ENCODE results near the gene CALCOCO1. TPM values are rescaled to one million over a fixed set of nuclear protein-coding genes. Genes with fewer than 3 reads are reported as not detected.
A peak's percentile ranks its signal among the peaks of the same experiment; 100 is the strongest.

Gene CALCOCO1
- total RNA-seq (100 to 1,000 TPM in 1 of 2 donors, 10 to 100 TPM in 1; 74.8 to 186 TPM), polyA plus RNA-seq (ENCODE audit: insufficient read length in 6 of 6) (100 to 1,000 TPM; 112 to 161 (median 134) TPM)
- long read RNA-seq, donor 1, transcript CALCOCO1-218 (15 exons, 2,291 nt): major isoform, 11 of 43 reads
- long read RNA-seq, donor 1, partial matches to known transcripts: 29 of 43 reads
- long read RNA-seq, donor 1, other reads (novel, unspliced or antisense): 0 of 43 reads
- long read RNA-seq, donor 2, partial matches to known transcripts: 10 of 17 reads
- long read RNA-seq, donor 2, other reads (novel, unspliced or antisense): 0 of 17 reads
- long read RNA-seq, donor 3, transcript CALCOCO1-218 (15 exons, 2,291 nt): major isoform, 9 of 19 reads
- long read RNA-seq, donor 3, partial matches to known transcripts: 5 of 19 reads
- long read RNA-seq, donor 3, other reads (novel, unspliced or antisense): 0 of 19 reads
- long read RNA-seq, donor 4, partial matches to known transcripts: 3 of 4 reads
- long read RNA-seq, donor 4, other reads (novel, unspliced or antisense): 1 of 4 reads
- long read RNA-seq, donor 5, partial matches to known transcripts: 25 of 35 reads
- long read RNA-seq, donor 5, other reads (novel, unspliced or antisense): 0 of 35 reads
- long read RNA-seq, donor 6, transcript CALCOCO1-218 (15 exons, 2,291 nt): major isoform, 10 of 89 reads
- long read RNA-seq, donor 6, partial matches to known transcripts: 73 of 89 reads
- long read RNA-seq, donor 6, other reads (novel, unspliced or antisense): 0 of 89 reads
- long read RNA-seq, donor 7, transcript CALCOCO1-218 (15 exons, 2,291 nt): major isoform, 13 of 14 reads
- long read RNA-seq, donor 7, partial matches to known transcripts: 0 of 14 reads
- long read RNA-seq, donor 7, other reads (novel, unspliced or antisense): 0 of 14 reads
- long read RNA-seq, donor 8, transcript CALCOCO1-218 (15 exons, 2,291 nt): major isoform, 8 of 17 reads
- long read RNA-seq, donor 8, partial matches to known transcripts: 7 of 17 reads
- long read RNA-seq, donor 8, other reads (novel, unspliced or antisense): 0 of 17 reads
- long read RNA-seq, donor 9: 0 reads
- long read RNA-seq, donor 10, partial matches to known transcripts: 1 of 4 reads
- long read RNA-seq, donor 10, other reads (novel, unspliced or antisense): 0 of 4 reads
- long read RNA-seq, donor 11, transcript CALCOCO1-218 (15 exons, 2,291 nt): major isoform, 5 of 17 reads
- long read RNA-seq, donor 11, partial matches to known transcripts: 8 of 17 reads
- long read RNA-seq, donor 11, other reads (novel, unspliced or antisense): 0 of 17 reads
- long read RNA-seq, donor 12, transcript CALCOCO1-218 (15 exons, 2,291 nt): major isoform, 6 of 17 reads
- long read RNA-seq, donor 12, partial matches to known transcripts: 6 of 17 reads
- long read RNA-seq, donor 12, other reads (novel, unspliced or antisense): 0 of 17 reads

DNA sequence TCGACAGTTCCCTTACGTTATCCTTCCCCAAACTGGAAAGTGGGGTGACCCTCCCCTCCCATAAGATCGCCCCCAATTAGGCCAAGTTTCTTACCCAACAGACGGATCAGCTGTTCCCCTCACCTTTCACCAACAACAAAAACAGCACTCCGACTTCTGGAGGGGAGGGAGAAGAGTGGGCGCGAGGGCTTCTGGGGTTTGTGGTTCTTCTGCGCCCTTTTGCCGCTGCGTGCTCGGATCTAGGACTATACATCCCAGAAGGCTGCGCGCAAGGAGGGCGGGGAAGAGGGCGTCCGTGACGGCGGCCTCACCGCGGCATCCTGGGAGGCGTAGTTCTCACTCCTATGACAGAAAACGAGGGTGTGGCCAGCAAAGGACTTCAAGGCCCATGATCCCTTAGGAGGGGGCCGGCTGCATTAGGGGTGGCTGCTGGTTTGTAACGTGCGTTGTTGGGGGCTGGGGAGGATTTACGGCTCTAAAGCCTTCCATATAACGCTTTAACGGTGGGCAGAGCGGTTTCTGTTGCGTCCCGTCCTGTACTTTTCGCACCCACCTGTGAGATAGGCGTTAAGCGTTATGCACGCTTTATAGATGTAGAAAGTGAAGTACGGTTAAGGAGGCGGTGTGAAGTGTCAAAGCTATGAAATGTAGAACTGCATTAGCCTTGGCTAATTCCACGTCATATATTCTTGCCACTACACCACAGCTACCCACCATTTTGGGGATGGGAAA lies at the start of gene CALCOCO1:
TSS of gene CALCOCO1 (minus strand) at position 143 of the 732 bp plus-strand sequence. CDS start 2,210 bp downstream, outside the sequence.
- peak within 1 kb of the TSS; percentile 67 to 76 for H3K4me3 ChIP-seq
- H3K36me3 ChIP-seq: peaks cover 0 to 26% of the 10 kb centered on the region in 2 donors
- intact Hi-C loops (cut with DNase I): no loop called here
- H3K9me3 ChIP-seq: no peaks in the 10 kb centered on the region
- no peak for TF ChIP-seq CTCF (IDR thresholded peaks at IDR 0.05)
- ATAC-seq (peak; percentile 97), DNase-seq (peak; percentile 97 to 99 (median 98))
- peak within 1 kb of the TSS; percentile 73 to 79 for H3K27ac ChIP-seq
- H3K4me1 ChIP-seq: peaks cover 8 to 25% of the 10 kb centered on the region in 2 donors
- peaks cover 0 to 2% of the 10 kb centered on the region in 2 donors for H3K27me3 ChIP-seq

DNA sequence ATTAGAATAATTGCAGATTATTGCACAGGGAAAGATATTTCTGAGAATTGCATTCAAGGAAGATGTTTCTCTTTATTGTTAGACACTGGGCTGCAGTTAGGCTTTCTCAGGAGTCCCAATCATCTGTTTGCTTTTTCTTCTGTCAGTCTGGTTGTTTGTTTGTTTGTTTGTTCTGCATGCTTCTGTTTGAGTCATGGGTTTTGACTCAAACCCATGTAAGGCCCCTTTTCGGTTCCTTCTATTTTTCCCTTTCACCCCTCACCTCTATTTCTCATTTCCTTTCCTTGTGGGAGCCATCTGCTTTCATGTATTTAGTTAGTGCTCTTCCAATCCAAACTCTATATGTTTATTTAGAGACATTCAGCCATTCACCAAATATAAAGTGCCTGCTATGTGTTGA lies 49.6 kb upstream of the CALCOCO1 start:
- intact Hi-C loops (cut with DNase I): no loop called here
- H3K27ac ChIP-seq: no peak overlapping the region
- peaks cover 0 to 44% of the 10 kb centered on the region in 2 donors for H3K27me3 ChIP-seq
- H3K4me3 ChIP-seq: no peak overlapping the region
- H3K4me1 ChIP-seq: no peaks in the 10 kb centered on the region
- ATAC-seq (no peak), DNase-seq (no peak)
- TF ChIP-seq CTCF (IDR thresholded peaks at IDR 0.05): no peak
- H3K36me3 ChIP-seq: no peaks in the 10 kb centered on the region
- H3K9me3 ChIP-seq: no peaks in the 10 kb centered on the region

GRCh38 chr12:53775478-53776145 lies 48.4 kb upstream of the CALCOCO1 start:
- peaks cover 0 to 44% of the 10 kb centered on the region in 2 donors for H3K27me3 ChIP-seq
- H3K9me3 ChIP-seq: no peaks in the 10 kb centered on the region
- no peaks in the 10 kb centered on the region for H3K4me1 ChIP-seq
- no peaks in the 10 kb centered on the region for H3K36me3 ChIP-seq
- DNase-seq (peak in 1 of 4 donors; percentile 39), ATAC-seq (peak; percentile 66)
- H3K27ac ChIP-seq: no peak overlapping the region
- intact Hi-C loops (cut with DNase I): no loop called here
- no peak overlapping the region for H3K4me3 ChIP-seq
- no peak for TF ChIP-seq CTCF (IDR thresholded peaks at IDR 0.05)

GRCh38 chr12:53770281-53770680 lies 43.0 kb upstream of the CALCOCO1 start:
- DNase-seq (no peak), ATAC-seq (no peak)
- Histone ChIP-seq H3K9me3 (no peaks in the 10 kb centered on the region), H3K4me1 (no peaks in the 10 kb centered on the region), H3K27ac (no peak overlapping the region), H3K4me3 (no peak overlapping the region), H3K36me3 (no peaks in the 10 kb centered on the region), H3K27me3 (peaks cover 7 to 63% of the 10 kb centered on the region in 2 donors)
- intact Hi-C loops (cut with DNase I): no loop called here
- TF ChIP-seq CTCF (IDR thresholded peaks at IDR 0.05): no peak

Data from left lung (tissue), 14 donors.